ENCODE results near the gene SYNGAP1.

GRCh38 chr6:33488339-33488738 lies 68.5 kb downstream of the SYNGAP1 start:
- TF ChIP-seq EZH2 (IDR thresholded peaks at IDR 0.05; ENCODE audit: insufficient read depth, poor library complexity, severe bottlenecking) (no peak), EZH2phosphoT487 (IDR thresholded peaks at IDR 0.05; ENCODE audit: insufficient read depth, low read depth) (no peak)

Measured in GM23248 (cell line).